Activated CD4-positive, alpha-beta T cell treated with anti-CD3 and anti-CD28 coated beads for 4 hours (primary cell): ENCODE data around the gene GP1BA.

Source experiments
- DNase-seq, 2 donors: peaks; one replicate each; pipeline ENCODE4 v3.0.0-alpha.2; 2020

The GP1BA gene

DNA sequence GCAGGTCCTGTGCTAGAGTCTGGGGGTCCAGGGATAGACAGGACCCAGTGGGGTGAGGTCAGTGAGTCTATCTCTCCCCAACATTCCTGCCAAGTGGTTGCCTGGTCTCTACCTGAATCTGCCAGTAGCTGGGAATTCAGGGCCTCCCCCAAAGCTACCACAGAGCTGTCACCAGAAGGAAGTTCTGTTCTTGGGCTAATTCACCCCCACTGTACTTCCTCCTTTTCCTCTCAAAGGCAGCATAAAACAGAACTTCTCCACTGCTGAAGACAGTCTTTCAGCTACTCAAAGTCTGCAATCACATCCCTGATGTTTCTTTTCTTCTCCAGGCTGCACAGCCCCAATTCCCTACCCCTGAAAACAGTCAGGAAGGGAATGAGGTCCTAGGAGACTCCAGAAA is 46.6 kb downstream of the GP1BA start:
- DNase-seq: no peak

DNA sequence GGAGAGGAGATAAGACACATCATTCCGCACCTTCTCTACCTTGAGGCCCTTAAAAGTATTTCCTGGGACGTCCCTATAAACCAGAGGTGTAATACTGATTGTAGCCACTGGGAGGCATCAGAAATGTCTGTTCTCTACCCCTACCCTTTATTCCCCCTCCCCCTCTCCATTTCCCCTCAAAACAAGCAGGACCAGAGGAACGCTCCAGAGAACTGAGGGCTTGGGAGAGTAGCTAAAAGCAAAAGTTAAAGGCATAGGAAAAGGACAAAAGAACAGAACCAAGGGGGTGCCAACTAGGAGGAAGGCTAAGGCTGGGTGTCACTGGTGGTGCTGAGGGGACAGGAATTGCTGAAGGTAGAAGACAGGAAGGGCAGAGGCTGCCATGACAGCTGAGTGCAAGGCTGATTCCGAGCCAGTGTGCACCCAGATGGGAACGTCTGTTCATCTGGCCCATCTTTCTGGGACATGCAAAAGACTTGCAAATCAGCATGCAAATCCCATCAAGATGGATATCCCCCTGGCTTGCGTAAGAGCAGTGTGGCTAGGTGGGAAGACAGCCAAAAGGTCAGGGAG is 48.7 kb downstream of the GP1BA start:
- peak; percentile 40 to 63 for DNase-seq

DNA sequence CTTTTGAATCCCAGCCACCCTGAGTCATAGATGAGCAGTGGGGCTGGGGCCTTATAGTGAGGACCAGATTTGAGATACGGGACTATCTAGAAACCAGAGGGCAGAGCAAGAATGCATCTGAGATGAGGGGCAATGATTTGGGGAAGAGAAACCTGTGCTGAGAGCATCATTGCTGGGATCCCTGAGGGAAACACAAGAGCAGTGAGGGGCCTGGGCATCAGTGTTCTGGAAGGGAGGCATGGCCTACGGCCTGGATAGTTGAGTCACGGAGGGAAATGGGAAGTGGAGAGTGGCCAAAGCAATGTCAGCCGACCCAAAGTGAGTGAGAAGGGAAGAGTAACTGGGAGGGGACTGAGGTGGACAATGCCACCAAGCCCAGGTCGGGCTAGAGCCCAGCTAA is 50.2 kb downstream of the GP1BA start:
- DNase-seq: no peak
